Stomach (tissue), 4 donors: ENCODE results near the gene SLC6A3.

ENCODE experiments used
- EP300 ChIP-seq: sonication (generic); formaldehyde crosslinking; IDR thresholded peaks from one replicate; pipeline ENCODE4 v1.6.1; 2017; ENCODE audit warnings: antibody characterized with exemption
- POLR2A ChIP-seq, 4 donors: fragments of 450-650 bp; IDR thresholded peaks; one replicate each; pipeline ENCODE4 v1.6.1; 2016; ENCODE audit warnings: antibody characterized with exemption in 4 of 4, control low read depth in 2 of 4, mild to moderate bottlenecking in 1 of 4, moderate library complexity in 1 of 4
- POLR2AphosphoS5 ChIP-seq, 3 donors: sonication (generic); formaldehyde crosslinking; IDR thresholded peaks; one replicate each; pipeline ENCODE4 v1.6.1; 2016; ENCODE audit warnings: antibody characterized with exemption in 3 of 3
- TF ChIP-seq, protein P1 (sequence below), 7 experiments: fragments of 450-650 bp in 4 of 7; fragments of 200-600 bp in 3 of 7; sonication (generic) in 3 of 7; IDR thresholded peaks; one replicate each; pipeline ENCODE4 v1.5.1; 2016 to 2019; ENCODE audit warnings: antibody characterized with exemption in 7 of 7, control low read depth in 2 of 7, mild to moderate bottlenecking in 1 of 7

DNA sequence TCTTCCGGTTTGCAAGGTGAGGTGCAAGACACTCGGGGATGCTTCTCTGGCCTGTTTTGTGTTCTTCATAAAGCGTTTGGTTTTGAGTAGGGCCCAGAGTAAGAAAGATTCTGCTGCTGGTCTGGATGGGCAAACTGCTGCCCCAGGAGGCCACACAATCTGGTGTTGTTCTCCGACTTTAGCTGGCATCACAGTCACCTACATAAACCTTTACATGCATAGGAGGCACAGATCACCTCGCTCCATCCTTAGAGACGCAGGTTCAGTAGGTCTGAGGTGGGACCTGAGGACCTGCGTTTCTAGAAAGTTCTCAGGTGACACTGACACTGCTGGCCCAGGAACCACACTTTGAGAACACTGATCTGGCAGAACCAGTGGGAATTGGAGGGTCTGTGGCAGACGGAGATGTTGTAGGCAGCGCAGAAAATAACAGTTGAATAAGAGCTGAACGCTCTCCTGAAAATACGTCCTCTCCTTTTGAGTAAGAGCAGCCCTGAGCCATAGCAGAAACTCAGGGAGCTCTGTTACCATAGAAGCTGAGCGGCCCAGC, 3.9 kb upstream of the SLC6A3 start:
- TF ChIP-seq, protein P1, sequence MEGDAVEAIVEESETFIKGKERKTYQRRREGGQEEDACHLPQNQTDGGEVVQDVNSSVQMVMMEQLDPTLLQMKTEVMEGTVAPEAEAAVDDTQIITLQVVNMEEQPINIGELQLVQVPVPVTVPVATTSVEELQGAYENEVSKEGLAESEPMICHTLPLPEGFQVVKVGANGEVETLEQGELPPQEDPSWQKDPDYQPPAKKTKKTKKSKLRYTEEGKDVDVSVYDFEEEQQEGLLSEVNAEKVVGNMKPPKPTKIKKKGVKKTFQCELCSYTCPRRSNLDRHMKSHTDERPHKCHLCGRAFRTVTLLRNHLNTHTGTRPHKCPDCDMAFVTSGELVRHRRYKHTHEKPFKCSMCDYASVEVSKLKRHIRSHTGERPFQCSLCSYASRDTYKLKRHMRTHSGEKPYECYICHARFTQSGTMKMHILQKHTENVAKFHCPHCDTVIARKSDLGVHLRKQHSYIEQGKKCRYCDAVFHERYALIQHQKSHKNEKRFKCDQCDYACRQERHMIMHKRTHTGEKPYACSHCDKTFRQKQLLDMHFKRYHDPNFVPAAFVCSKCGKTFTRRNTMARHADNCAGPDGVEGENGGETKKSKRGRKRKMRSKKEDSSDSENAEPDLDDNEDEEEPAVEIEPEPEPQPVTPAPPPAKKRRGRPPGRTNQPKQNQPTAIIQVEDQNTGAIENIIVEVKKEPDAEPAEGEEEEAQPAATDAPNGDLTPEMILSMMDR (IDR thresholded peaks at IDR 0.05), result no peak
- TF ChIP-seq POLR2AphosphoS5 (IDR thresholded peaks at IDR 0.05) (no peak), POLR2A (IDR thresholded peaks at IDR 0.05) (no peak), EP300 (no peak)
